GM12892 (cell line): Measurements from ENCODE around the gene LUZP4.

ENCODE experiments used
- POLR2A ChIP-seq: IDR thresholded peaks from 2 replicates; pipeline ENCODE4 v1.6.1; 2011; ENCODE audit warnings: low read depth, low read length, control low read depth
- POLR2AphosphoS5 ChIP-seq: IDR thresholded peaks from 2 replicates; pipeline ENCODE4 v1.6.1; 2011; ENCODE audit warnings: low read depth, low read length, control low read depth
- TAF1 ChIP-seq: IDR thresholded peaks from 2 replicates; pipeline ENCODE4 v1.6.1; 2011; ENCODE audit warnings: low read depth, mild to moderate bottlenecking, control low read depth, low read length, borderline replicate concordance

- no peak for TF ChIP-seq TAF1
- no peak for TF ChIP-seq POLR2AphosphoS5
- TF ChIP-seq POLR2A = no peak
Measured at GRCh38 chrX:115261148-115261547, 28.4 kb upstream of the LUZP4 start.
